ENCODE results near the gene PACS2. TPM values are rescaled to one million over a fixed set of nuclear protein-coding genes. Genes with fewer than 3 reads are reported as not detected.

Gene PACS2
- total and polyA plus RNA-seq, 2 donors (not counting 3 experiments of a cell fraction or from before 2014, with no cell fraction given): 52.7 to 86.3 TPM

- no peak for TF ChIP-seq MYC (IDR thresholded peaks at IDR 0.05; ENCODE audit: low read depth, low read length)
- TF ChIP-seq CTCF (IDR thresholded peaks at IDR 0.05; ENCODE audit: extremely low read depth in 1 of 2, insufficient read depth in 1 of 2, low read depth in 1 of 2, low read length in 2 of 2): no peak
- no peak for TF ChIP-seq POLR2A (IDR thresholded peaks at IDR 0.05; ENCODE audit: low read depth, low read length)
- no peak for TF ChIP-seq MAX (IDR thresholded peaks at IDR 0.05; ENCODE audit: insufficient read depth, insufficient read length)
- no peak for TF ChIP-seq EZH2 (IDR thresholded peaks at IDR 0.05; ENCODE audit: borderline replicate concordance, low read depth, low read length, severe bottlenecking)
- Histone ChIP-seq H3K36me3 (ENCODE audit: control insufficient read depth in 2 of 2, extremely low read depth in 1 of 2, insufficient read depth in 2 of 2, low read length in 2 of 2) (peaks cover 0 to 5% of the 10 kb centered on the region in 2 experiments), H2AFZ (ENCODE audit: low read depth, low read length) (no peak overlapping the region), H3K9me3 (replicated peaks; ENCODE audit: control insufficient read depth, insufficient read depth, low read length) (no peaks in the 10 kb centered on the region), H3K4me2 (ENCODE audit: insufficient read depth, low read length) (no peak overlapping the region), H3K27me3 (ENCODE audit: control insufficient read depth in 2 of 2, insufficient read depth in 2 of 2, low read length in 2 of 2) (no peaks in the 10 kb centered on the region), H3K9me1 (replicated peaks; ENCODE audit: control insufficient read depth, extremely low read depth, insufficient read depth, low read length) (no peaks in the 10 kb centered on the region), H4K20me1 (replicated peaks; ENCODE audit: control insufficient read depth, extremely low read depth, insufficient read depth, low read length) (no peaks in the 10 kb centered on the region), H3K27ac (ENCODE audit: insufficient read depth, low read depth, low read length) (no peak overlapping the region), H3K4me1 (ENCODE audit: control insufficient read depth, extremely low read depth, insufficient read depth, low read length) (peaks cover 11% of the 10 kb centered on the region), H3K79me2 (ENCODE audit: control insufficient read depth, insufficient read depth, low read length) (peaks cover 9% of the 10 kb centered on the region), H3K4me3 (replicated peaks in 1 of 3; ENCODE audit: insufficient read depth in 1 of 3, low read depth in 1 of 3, low read length in 3 of 3) (no peak overlapping the region), H3K9ac (replicated peaks; ENCODE audit: extremely low read depth, insufficient read depth, low read length) (no peak overlapping the region)
- DNase-seq (ENCODE audit: low read depth, low spot score) (no peak), FAIRE-seq (no peak)
- dilution Hi-C loops (cut with MboI; ENCODE audit: extremely low pct_ligation_motif_present, low sequenced_read_pairs): no loop called here
- POLR2A ChIA-PET: no interaction called here
- intact Hi-C loops (cut with micrococcal nuclease): no loop called here
- no TSS peak for BruUV-seq (replicated peaks)
- CTCF ChIA-PET: interaction anchor here (1.0 to 2.4 kb wide), 4 partner anchors 8 to 193 kb away, joined by 3 to 16 read pairs (median 5); partner anchors contain the start of gene JAG2
These were observed 31.5 kb upstream of the PACS2 start for GRCh38 chr14:105283028-105283427.

DNA sequence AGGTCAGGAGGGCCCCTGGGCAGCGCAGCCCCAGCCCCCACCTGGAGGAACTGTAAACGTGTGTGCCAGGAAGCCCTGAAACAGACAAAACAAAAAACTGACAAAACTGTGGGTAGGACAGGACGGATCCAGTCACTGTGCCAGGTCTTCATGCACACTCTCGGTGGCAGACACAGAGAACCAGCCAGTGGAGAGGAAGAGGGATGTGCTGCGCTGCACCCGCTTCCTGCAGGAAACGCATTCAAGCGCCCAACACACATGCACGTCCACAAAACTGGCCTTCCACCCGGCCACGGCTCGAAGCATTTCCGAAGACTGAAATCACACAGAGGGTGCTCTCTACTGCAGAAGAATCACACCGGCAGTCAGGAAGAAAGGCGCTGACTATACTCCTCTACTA is 30.6 kb upstream of the PACS2 start:
- DNase-seq (ENCODE audit: low read depth, low spot score): peak; percentile 41
- peak; percentile 87 for FAIRE-seq
- dilution Hi-C loops (cut with MboI; ENCODE audit: extremely low pct_ligation_motif_present, low sequenced_read_pairs) (no loop called here), intact Hi-C loops (cut with micrococcal nuclease) (loop anchor here (1.0 kb wide), 1 partner anchor 68 kb away; no protein-coding TSS in a partner anchor)
- Histone ChIP-seq H3K9ac (replicated peaks; ENCODE audit: extremely low read depth, insufficient read depth, low read length) (no peak overlapping the region), H3K79me2 (ENCODE audit: control insufficient read depth, insufficient read depth, low read length) (peaks cover 8% of the 10 kb centered on the region), H3K9me1 (replicated peaks; ENCODE audit: control insufficient read depth, extremely low read depth, insufficient read depth, low read length) (no peaks in the 10 kb centered on the region), H4K20me1 (replicated peaks; ENCODE audit: control insufficient read depth, extremely low read depth, insufficient read depth, low read length) (no peaks in the 10 kb centered on the region), H3K4me3 (replicated peaks in 1 of 3; ENCODE audit: insufficient read depth in 1 of 3, low read depth in 1 of 3, low read length in 3 of 3) (no peak overlapping the region), H3K4me1 (ENCODE audit: control insufficient read depth, extremely low read depth, insufficient read depth, low read length) (peaks cover 11% of the 10 kb centered on the region), H3K27ac (ENCODE audit: insufficient read depth, low read depth, low read length) (no peak overlapping the region), H3K27me3 (ENCODE audit: control insufficient read depth in 2 of 2, insufficient read depth in 2 of 2, low read length in 2 of 2) (no peaks in the 10 kb centered on the region), H3K4me2 (ENCODE audit: insufficient read depth, low read length) (peak overlapping the region; percentile 4), H3K36me3 (ENCODE audit: control insufficient read depth in 2 of 2, extremely low read depth in 1 of 2, insufficient read depth in 2 of 2, low read length in 2 of 2) (peaks cover 0 to 5% of the 10 kb centered on the region in 2 experiments), H3K9me3 (replicated peaks; ENCODE audit: control insufficient read depth, insufficient read depth, low read length) (no peaks in the 10 kb centered on the region), H2AFZ (ENCODE audit: low read depth, low read length) (no peak overlapping the region)
- CTCF ChIA-PET: interaction anchor here (1.0 kb wide), 1 partner anchor 9 kb away, joined by 3 read pairs; no protein-coding TSS in a partner anchor
- TF ChIP-seq EZH2 (IDR thresholded peaks at IDR 0.05; ENCODE audit: borderline replicate concordance, low read depth, low read length, severe bottlenecking) (no peak), POLR2A (IDR thresholded peaks at IDR 0.05; ENCODE audit: low read depth, low read length) (no peak), POLR2AphosphoS5 (IDR thresholded peaks at IDR 0.05; ENCODE audit: insufficient read depth, low read depth, low read length) (no peak), GATA2 (IDR thresholded peaks at IDR 0.05; ENCODE audit: insufficient read depth, insufficient read length, low read depth, low read length) (no peak), JUN (IDR thresholded peaks at IDR 0.05; ENCODE audit: borderline replicate concordance, insufficient read depth, insufficient read length, low read depth) (no peak), MYC (IDR thresholded peaks at IDR 0.05; ENCODE audit: low read depth, low read length) (no peak)
- POLR2A ChIA-PET: no interaction called here
- BruUV-seq (replicated peaks): no TSS peak
